GM12891 (cell line): ENCODE measurements around the gene TMEM158.

ENCODE experiments used
- DNase-seq: peaks from one replicate; pipeline ENCODE4 v3.0.0; 2011; ENCODE audit warnings: low spot score; ENCODE audit not compliant: insufficient read length
- FAIRE-seq: peaks from 2 replicates; lab custom pipeline; 2011; peaks lifted over from hg19 to GRCh38; lab: Jason Lieb, UNC
- PAX5 ChIP-seq: IDR thresholded peaks from 2 replicates; pipeline ENCODE4 v1.6.1; 2011; ENCODE audit warnings: low read length, moderate library complexity, mild to moderate bottlenecking; ENCODE audit not compliant: insufficient read depth, severe bottlenecking
- POLR2A ChIP-seq: IDR thresholded peaks from 2 replicates; pipeline ENCODE4 v1.6.1; 2011; ENCODE audit warnings: low read depth, low read length, control low read depth
- POLR2AphosphoS5 ChIP-seq: IDR thresholded peaks from 2 replicates; pipeline ENCODE4 v1.6.1; 2011; ENCODE audit warnings: low read depth, low read length, control low read depth
- POU2F2 ChIP-seq: IDR thresholded peaks from 2 replicates; pipeline ENCODE4 v1.6.1; 2011; ENCODE audit warnings: low read depth, mild to moderate bottlenecking, control low read depth, low read length, moderate library complexity
- SPI1 ChIP-seq: IDR thresholded peaks from 2 replicates; pipeline ENCODE4 v1.6.1; 2011; ENCODE audit warnings: low read depth, low read length, control low read depth
- TAF1 ChIP-seq: IDR thresholded peaks from 2 replicates; pipeline ENCODE4 v1.6.1; 2011; ENCODE audit warnings: low read depth, low read length, control low read depth

TMEM158 gene

DNA sequence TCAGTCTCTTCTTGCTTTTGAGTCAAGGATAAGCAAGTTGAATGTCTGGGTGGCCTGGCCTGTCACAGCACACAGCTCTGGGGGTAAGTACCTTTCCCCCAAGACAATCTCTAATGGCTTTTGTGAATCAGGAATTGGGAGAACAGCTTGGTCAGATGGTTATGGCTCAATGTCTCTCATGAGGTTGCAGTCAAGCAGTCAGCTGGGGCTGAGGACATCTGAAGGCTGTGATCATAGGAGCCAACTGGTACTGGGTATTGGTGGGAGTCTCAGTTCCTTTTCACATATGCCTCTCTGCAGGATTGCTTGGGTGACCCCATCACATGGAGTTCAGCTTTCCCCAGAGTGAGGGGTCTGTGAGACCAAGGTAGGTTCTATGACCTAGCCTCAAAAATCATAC, 33.0 kb upstream of the TMEM158 start:
- no peak for TF ChIP-seq PAX5
- FAIRE-seq (no peak), DNase-seq (no peak)

DNA sequence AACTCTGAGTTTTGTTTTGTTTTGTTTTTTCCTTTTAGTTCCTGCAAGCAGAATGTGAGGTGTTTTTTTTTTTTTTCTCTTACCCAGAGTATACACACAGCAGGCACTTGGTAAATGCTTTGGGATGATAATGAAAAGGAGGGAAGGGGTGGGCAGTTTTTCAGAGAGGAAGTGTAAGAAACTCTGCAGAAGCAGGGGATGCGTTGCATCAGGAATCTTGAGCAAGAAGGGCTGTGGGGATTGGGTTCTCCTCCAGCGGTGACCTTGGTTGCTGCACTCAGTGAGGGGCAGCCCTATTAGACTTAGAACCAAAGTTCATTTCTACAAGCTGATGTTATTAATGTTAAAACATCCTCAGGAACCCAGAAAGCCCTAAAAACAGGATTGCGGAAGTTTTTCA, 32.2 kb upstream of the TMEM158 start:
- FAIRE-seq (no peak), DNase-seq (no peak)
- TF ChIP-seq POLR2A (no peak), POU2F2 (no peak), SPI1 (no peak), POLR2AphosphoS5 (no peak), TAF1 (no peak), PAX5 (no peak)

DNA sequence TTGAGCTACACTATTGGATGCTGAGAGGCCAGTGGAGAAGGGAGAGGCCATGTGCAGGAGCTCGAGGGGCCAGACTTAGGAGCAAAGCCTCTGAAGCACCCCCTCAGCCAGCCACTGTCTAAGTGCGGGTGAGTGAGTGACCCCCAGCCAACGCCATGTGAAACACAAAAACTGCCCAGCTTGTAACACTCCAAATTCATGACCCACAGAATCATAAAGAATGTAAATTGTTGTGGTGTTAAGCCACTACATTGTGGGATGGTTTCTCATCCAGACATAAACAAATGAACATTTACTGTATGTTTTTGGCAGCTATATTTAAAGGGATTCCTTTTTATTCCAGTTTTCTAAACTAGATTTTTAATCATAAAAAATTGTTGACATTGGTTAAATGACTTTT, 27.2 kb upstream of the TMEM158 start:
- TF ChIP-seq POLR2AphosphoS5 (no peak), POLR2A (no peak), TAF1 (no peak), SPI1 (no peak), PAX5 (no peak), POU2F2 (no peak)

DNA sequence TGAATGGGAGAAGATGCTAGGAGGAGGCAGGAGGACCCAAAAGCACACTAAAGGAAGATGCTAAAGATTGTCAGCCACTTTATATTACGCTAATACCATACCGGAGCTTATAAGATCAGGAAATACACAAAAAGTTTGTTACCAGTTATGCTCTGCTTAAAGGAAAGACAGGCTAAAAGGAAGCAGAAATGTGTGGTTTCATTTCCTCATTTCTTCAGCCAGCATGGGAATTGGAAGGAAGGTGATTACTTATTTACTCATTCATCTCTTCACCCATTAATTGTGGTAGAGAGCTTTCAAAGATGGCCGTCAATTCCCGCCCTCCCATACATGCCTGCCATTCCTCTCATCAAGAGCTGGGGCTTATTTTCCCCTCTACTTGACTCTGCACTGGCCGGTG, 26.7 kb upstream of the TMEM158 start:
- FAIRE-seq, result no peak
- DNase-seq, result no peak
- TF ChIP-seq SPI1 (peak; percentile 72), POU2F2 (no peak)

More for the DNA sequence above, 27.2 kb upstream of the TMEM158 start:
- FAIRE-seq (no peak), DNase-seq (no peak)

DNA sequence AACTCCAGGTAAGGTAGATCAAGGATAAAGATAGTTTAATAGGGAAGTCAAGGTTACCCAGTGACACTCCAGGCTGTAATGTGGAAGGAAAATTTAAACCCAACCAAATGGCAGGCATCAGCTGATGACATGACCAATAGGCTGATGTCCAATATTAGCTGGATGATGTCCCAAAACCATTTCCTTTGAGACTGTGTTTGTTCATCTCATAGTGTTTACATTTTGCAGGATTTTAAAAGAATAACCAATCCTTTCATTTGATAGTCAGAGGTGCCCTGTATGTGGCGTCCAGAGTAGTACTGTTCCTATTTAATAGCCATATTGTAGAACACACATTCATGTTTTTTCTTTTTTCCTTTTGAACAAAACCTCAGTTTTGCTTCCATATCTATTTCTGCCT, 23.3 kb upstream of the TMEM158 start:
- FAIRE-seq, result no peak
- no peak for TF ChIP-seq POLR2A
- TF ChIP-seq PAX5, result no peak
- no peak for TF ChIP-seq POU2F2
- TF ChIP-seq TAF1, result no peak
- no peak for TF ChIP-seq SPI1
- TF ChIP-seq POLR2AphosphoS5, result no peak
- no peak for DNase-seq

DNA sequence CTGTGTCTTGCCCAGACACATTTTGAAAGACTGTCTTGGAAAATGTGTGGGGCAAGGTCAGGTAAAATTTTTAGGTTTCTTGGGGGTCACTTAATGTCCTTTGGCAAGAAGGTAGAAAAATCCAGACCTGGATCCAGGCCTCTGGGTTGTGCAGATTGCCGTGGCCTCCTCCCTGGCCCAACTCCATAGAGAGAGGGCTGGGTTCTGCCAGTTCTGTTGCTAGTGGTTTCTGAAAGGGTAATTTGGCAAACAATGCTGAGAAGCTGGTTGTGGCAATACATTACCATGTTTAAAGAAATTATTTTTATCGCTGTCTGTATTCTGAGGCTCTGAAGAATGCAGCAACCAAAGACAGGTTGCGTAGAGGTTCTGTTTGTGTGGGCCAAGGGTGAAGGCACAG, 20.2 kb upstream of the TMEM158 start:
- no peak for DNase-seq
- FAIRE-seq, result no peak
- TF ChIP-seq PAX5 (no peak), POLR2A (no peak), POLR2AphosphoS5 (no peak), TAF1 (no peak), SPI1 (no peak)

DNA sequence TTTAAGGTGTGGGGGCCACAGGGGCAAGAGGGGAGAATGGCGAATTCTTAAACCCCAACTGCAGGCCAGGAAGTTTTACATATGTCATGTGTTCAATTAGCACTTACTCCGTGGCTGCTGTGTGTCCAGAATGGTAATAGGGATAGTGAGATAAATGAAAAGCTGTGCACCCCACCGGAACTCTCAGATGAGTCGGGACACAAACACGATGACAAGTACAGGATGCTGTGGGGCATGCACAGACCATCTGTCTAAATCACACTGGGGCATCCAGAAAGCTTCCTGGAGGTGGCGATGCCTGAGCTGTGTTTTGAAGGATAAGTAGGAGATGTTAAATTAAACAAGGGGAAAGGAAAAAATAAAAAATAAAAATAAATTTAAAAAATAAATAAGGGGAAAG, 18.3 kb upstream of the TMEM158 start:
- no peak for FAIRE-seq
- TF ChIP-seq TAF1 (no peak), SPI1 (no peak)

DNA sequence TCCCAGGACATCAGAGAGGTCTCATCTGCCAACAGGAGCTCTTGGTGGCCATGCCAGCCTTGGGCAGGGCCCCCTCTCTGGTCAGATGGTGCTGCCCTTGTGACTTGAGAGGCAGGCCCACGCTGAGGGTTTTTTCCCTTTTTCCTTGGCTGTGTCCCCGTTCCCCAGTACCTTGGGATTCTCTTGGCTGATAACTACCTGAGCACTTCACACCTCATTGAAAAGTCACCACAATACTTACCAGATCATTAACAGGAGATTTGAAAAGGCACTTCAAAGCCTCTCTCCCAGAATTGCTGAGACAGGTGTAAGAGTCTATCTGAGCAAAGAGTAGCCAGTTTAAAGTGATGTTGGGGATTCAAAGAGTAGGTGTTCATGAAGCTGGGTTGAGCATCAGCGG, 15.1 kb upstream of the TMEM158 start:
- FAIRE-seq (no peak), DNase-seq (no peak)
- TF ChIP-seq TAF1 (no peak), PAX5 (no peak), POU2F2 (no peak), POLR2A (no peak), POLR2AphosphoS5 (no peak)

More for the DNA sequence above, 18.3 kb upstream of the TMEM158 start:
- no peak for DNase-seq

DNA sequence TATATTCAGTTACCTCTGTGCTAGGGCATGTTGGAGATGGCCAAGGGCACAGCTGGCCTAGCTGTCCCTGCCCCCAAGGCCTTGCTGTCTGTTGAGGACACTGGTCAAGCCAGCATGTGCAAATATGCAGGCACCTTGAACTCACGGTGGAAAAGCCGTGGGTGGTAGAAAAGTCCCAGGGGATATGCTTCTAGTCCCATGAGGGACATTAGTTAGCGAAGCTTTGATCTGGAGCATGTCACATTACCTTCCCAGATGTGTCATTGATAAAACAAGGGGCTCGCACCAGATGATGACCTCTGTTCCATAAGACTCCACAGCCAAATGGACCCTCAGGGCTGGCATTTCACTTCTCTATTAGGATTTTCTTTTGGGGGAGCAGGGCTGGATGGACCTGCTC, 14.2 kb upstream of the TMEM158 start:
- FAIRE-seq, result no peak
- TF ChIP-seq TAF1 (no peak), POU2F2 (no peak)

DNA sequence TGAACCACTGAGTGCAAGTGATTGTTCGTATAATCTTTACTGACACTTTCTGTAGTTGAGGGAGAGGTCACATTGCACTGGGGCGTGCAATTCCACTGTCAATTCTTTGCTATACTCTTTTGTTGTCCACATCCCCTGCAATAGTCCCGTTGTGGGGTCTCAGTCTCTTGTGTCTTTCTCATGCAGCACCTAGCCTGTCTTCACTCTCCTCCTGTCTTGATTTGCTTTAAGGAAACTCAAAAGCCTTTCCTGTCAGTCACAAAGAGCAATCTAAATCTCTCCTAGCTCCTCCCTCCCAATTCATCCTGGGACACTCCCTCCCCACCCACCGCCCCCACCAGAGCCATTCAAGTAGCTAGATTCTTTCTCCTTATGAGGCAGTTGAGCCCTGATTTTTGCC, 13.2 kb upstream of the TMEM158 start:
- DNase-seq, result no peak
- no peak for FAIRE-seq

More for the DNA sequence above, 14.2 kb upstream of the TMEM158 start:
- no peak for DNase-seq

DNA sequence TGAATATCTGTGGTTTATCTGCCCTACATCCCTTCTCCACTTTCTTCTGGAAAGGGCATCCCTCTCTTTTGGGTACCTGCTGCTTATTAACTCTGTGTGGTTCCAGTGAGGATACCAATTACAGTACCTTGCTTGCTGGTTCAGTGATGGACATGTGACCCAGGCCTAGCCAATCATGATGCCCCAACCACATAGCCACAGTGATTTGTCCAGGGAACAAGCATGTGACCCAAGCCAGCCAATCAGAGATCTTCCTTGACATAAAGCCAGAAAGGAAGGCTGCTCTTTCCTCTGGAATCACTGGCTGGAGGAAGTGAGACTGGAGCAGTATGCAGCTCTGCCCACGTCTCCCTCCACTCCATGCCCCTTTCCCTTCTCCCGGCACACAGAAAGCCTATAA, 10.9 kb upstream of the TMEM158 start:
- no peak for DNase-seq
- no peak for FAIRE-seq
- TF ChIP-seq POU2F2 (no peak), POLR2A (no peak), SPI1 (no peak), POLR2AphosphoS5 (no peak), PAX5 (no peak), TAF1 (no peak)

More for the DNA sequence above, 13.2 kb upstream of the TMEM158 start:
- TF ChIP-seq PAX5 (no peak), SPI1 (no peak), TAF1 (no peak), POU2F2 (no peak), POLR2AphosphoS5 (no peak)

DNA sequence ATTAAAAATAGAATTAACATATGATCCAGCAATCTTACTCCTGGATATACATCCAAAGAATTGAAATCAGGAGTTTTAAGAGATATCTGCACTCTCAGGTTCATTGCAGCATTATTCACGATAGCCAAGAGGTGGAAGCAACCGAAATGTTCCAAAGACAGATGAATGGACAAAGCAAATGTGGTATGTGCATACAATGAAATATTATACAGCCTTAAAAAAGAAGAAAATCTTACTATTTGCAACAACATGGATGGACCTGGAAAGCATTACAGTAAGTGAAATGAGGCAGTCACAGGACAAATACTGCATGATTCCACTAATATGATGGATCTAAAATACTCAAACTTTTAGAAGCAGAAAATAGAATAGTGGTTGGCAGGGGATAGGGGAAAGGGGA, 9.3 kb upstream of the TMEM158 start:
- no peak for TF ChIP-seq PAX5
- no peak for TF ChIP-seq POU2F2
- no peak for TF ChIP-seq POLR2AphosphoS5
- TF ChIP-seq TAF1, result no peak
- no peak for TF ChIP-seq POLR2A
- TF ChIP-seq SPI1, result no peak
- FAIRE-seq (no peak), DNase-seq (no peak)
